ENCODE measurements around the gene PITPNB. TPM values are rescaled to one million over a fixed set of nuclear protein-coding genes. Genes with fewer than 3 reads are reported as not detected.

PITPNB gene
- polyA plus RNA-seq, 4 donors, result 56.2 to 73.4 (median 65.5) TPM

DNA sequence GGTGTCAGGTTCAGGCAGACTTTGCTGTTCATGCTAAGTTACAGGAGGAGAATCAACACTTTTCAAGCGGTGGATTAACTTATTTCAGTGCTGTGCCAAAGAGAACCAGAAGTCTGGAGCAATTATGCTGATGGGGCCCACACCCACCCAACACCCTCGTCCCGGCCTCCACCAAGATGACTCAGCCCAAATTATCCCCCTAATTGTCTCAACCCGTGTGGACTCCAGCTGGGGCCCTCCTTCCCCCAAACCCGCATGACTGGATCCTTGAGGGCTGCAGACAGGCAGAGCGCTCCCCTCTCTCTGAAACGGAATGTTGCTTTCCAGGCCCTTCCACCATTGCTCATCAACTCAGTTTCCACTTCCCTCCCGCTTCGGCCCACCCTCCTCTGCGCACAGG is 82.9 kb downstream of the PITPNB start:
- no peak for DNase-seq (ENCODE audit: low read depth in 4 of 4, low spot score in 3 of 4)

DNA sequence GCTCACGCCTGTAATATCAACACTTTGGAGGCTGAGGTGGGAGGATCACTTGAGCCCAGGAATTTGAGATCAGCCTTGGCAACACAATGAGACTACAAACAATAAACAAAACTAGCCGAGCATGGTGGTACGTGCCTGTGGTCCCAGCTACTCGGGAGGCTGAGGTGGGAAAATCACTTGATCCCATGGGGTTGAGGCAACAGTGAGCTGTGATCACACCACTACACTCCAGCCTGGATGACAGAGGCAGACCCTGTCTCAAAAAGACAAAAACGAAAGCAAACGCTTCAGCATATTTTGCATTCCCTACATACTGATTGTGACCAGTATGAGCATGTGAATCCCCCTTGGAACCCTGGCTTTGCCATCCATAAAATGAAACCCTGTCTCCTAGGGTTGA is 83.6 kb downstream of the PITPNB start:
- no peak for DNase-seq (ENCODE audit: low read depth in 4 of 4, low spot score in 3 of 4)

DNA sequence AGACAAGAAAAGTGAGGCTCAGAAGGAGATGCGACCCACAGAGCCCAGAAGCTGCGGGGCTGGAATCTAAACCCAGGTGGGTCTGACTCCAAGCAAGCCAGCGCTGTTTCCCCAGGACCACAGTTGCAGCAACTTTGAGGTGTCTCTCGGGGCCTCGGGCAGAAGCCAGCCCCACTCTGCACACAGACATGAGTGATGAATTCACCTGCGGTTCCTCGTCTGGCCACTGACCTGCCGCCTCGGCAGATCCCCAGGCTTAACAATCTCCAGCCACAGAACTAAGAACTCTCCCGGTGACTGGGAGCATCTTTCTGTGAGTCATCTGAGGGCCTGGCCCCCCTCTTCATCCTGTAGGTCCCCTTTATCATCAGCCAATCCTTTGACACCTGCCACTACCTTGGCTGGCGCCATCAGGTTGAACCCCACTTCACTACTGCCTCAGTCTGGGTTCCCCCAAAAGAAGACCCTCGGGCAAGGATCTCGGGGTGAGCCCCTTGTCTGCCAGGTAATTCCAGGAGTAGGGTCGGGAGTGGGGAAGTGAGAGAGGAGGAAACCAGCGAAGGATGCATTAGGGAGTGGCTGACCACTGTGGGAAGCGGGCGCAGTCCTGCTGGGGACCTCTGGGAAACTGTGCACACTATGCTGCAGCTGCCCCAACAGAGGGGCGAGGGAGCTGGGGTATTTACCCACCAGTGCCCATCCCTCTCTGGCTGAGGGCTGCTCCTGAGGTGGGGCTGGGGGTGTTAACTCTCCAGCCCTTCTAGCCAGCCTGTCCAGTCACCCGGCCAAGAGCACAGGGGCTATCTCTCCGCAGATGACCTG is 84.5 kb downstream of the PITPNB start:
- no peak for DNase-seq (ENCODE audit: low read depth in 4 of 4, low spot score in 3 of 4)

DNA sequence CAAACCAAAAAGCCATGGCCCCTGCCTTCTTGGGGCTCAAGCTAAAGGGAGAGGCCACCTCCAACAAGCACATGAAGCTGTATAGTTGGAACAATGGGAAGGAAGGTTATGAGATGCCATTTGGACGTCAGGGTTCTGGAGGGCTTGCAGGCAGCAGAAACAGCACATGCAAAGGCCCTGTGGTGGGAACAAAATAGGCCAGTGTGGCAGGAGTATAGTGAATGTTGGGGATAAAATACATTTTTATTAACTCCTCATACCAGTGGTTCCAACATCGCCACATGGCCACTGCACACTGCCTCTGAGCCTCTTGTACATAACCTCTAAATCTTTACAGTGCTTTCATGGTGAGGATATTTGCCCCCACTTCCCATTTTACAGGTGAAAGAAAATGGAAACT is 85.3 kb downstream of the PITPNB start:
- DNase-seq (ENCODE audit: low read depth in 4 of 4, low spot score in 3 of 4), result no peak

DNA sequence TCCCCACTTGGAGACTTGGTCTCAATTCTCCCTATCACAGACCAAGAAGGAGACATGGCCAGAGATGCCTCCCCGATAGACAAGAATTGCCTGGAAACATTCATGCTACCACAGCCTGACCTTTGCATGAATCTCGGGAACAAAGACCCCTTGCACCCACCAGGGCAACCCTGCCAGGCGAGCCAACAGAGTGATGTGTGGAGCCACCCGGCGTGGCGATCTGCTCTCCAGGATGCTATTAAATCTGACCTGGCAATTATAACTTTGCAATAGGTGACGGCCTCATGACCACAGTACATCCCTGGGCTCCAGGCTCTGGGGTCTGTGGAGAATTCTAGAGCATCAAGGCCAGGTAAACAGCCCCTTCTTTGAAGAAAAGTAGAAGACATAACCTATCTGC is 86.5 kb downstream of the PITPNB start:
- no peak for DNase-seq (ENCODE audit: low read depth in 4 of 4, low spot score in 3 of 4)

DNA sequence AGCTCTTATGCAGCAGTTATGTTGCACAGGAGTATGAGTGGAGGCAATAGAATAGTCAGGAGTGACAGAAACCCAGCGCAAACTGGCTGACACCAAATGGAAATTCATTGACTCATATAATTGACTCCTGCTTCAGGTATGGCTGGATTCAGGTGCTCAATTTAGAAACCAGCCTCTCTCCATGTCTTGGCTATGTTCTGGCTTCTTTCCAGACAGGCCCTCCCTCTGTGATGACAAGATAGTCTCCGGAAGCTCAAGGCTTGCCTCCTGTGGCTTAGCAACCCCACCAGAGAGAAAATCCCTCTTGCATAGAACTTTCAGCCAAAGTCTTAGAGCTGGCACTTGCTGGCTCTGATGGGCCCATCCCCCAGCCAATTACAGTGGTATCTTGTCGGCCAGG is 89.4 kb downstream of the PITPNB start:
- no peak for DNase-seq (ENCODE audit: low read depth in 4 of 4, low spot score in 3 of 4)

DNA sequence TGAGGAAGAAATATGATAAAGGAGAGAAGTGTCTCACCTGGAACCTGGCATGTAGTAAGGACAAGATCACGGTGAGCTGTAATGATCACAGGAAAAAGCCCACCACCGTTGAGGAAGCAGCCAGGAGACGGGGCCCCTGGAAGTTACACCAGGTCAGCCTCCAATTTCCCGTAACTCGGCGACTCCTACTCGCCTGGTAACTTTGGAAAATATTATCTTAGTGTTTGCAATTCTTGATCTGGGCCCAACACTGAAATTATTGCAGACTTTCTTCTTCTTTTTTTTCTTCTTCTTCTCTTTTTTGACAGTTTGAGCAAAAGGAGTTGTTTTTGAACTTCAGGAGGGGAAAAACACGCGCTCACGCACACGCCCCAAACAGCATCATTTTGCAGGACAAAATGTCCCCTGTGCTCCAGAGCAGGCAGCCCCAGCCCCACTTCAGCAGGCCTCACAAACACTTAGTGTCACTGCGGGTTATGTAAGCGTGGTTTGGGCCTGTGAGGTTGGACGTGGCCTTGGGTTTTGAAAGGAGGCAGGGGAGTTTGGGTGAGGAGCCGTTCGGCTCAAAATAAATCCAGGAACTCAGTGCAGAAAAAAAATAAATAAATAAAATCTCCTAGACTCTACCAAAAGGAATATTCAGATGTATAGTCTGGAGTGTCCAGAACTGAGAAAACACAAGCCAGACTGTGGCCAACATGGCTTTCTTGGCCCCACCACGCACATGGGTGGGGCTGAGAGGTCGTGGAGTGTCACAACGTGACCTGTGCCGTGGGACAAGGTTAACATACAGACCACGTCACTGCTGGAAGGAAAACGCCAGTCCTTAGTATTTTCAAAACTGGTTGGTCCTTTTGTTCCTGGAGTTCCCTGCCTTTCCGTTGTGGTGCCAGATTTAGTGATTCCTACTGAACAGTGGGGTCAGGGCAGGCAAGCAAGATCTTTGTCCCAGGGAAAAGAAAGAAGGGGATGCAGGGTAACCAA is 91.2 kb downstream of the PITPNB start:
- no peak for DNase-seq (ENCODE audit: low read depth in 4 of 4, low spot score in 3 of 4)

DNA sequence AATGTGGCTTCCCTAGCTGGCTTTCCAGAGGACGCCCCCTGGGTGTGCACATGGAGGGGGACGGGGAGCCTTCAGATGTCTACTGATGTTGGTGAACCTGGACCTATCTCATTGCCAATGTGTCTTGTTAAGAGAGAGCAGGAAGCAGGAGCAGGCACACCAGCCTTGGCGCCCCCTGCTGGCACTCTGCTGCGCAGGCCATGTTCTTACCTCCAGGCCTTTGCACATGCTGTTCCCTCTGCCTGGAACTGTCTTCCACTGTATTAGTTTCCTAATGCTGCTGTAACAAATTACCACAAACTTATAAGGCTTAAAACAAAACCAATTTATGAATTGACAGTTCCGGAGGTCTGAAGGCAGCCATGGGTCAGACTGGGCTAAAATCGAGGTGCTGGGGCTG is 93.9 kb downstream of the PITPNB start:
- no peak for DNase-seq (ENCODE audit: low read depth in 4 of 4, low spot score in 3 of 4)

DNA sequence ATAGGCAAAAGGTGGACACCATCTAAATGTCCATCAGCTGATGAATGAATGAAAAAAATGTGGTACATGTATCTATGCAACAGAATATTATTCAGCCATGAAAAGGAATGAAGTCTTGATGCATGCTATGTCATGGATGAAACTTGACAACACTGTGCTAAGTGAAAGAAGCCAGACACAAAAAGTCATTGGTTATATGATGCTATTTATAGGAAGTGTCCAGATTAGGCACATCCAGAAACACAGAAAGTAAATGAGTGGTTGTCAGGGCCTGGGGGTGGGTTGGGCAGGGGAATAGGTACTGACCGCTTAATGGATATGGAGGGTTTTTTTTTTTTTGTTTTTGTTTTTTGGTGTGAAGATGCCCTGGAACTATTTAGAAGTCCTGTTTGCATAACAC is 95.8 kb downstream of the PITPNB start:
- DNase-seq (ENCODE audit: low read depth in 4 of 4, low spot score in 3 of 4), result no peak

DNA sequence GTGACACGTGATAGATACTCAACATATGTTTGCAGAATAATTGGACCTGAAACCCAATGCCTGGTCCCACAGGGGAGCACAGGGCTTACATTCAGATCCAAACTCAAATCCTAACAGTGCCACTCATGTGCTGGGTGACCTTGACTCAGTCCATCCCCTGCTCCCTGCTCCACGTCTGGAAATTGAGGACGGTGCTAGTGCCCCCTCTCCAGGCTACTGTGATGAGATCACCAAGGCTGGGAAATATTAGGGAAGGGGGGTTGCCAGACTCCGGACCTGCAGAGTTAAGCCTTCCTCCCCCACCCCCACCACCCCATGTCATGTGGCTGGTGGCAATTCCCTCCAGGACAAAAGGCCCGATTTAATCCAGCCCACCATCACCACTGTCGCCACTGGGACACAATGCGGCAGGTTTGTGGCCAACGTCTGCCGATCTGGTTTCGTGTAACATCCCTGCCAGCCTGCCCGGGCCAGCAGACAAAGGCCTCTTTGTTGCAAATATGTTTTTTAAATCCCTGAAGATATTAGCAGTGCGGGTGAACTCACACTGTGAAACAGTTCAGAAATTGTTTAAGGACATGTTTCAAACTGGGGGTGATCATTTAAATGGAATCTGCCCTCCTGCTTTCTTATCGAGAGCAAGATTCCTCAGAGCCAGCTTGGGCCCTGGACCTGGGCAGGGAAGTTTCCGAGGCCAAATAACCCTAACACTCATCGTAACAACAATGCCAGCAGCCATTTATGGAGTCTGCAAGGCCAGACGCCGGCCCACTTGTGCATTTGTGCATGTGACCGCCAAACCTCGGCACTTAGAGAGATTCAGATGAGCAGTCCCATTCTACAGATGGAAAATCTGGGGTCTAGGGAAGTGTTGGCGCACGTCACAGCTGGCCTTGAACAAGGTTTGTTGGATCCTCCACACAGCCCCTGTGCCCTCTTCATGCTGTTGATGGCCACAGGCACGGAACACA is 97.9 kb downstream of the PITPNB start:
- DNase-seq (ENCODE audit: low read depth in 4 of 4, low spot score in 3 of 4), result no peak

DNA sequence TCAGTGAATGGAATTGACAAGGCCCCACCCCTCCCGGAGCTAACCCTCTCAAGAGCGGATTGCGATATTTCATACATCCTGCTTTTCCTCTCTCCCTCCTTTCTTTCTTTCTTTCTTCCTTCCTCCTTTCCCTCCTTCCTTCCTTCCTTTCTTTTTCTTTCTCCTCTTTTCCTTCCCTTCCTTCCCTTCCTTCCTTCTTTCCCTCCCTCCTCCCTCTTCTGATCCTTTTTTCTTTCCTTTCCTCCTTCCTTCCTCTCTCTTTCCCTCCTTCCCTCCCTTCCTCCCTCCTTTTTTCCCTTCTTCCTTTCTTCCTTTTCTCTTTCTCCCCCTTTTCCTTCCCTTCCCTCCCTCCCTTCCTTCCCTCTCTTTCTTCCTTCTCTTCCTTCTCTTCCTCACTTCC is 102.5 kb downstream of the PITPNB start:
- DNase-seq (ENCODE audit: low read depth in 4 of 4, low spot score in 3 of 4), result no peak

DNA sequence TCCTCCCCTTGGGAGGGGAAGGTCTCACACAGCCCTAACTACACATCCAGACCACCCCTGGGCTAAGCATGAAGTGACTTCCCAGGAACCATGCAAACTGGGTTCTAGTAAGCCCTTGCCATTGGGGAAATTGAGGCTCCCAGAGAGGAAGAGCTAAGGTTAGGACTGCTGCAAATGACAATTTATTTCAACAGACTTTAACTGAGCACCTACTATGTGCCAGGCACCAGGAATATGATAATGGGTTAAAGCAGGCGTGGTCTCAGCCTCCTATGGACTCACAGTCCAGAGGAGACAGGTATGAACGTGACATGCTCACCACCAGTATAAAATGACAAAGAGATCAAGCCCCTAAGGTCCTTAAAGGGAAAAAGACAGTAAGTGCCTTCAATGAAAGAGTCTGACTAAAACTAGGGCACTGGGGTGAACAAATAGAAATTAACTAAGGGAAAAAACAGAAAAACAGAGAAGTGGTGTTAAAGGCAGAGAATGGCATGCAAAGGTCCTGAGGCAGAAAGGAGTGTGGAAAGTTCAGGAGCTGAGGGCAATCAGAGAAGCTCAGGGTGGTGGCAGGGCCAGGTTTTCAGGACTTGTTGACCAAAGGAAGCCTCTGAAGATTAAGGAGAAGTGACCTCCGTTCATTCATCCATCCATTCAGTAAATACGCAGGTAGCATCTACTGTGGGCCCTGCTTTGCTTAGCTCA is 103.1 kb downstream of the PITPNB start:
- no peak for DNase-seq (ENCODE audit: low read depth in 4 of 4, low spot score in 3 of 4)

DNA sequence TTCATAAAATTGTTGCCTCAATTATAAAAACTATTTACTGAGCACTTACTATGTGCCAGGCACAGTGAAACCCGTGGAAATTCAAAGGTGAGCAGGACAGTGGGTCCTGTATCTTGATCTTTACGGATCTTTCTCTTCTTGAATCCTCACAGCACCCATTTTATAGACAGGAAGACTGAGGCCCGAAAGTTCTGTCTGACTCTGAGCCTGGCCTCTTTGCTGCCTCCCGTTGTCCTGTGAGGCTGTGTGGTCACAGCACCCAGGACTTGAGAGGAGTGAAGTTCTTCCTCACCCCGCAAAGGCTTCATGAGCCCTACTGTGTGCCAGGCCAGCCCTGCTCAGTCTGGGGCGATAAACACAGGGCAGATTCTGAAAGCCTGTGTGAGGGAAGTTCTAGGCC is 104.1 kb downstream of the PITPNB start:
- no peak for DNase-seq (ENCODE audit: low read depth in 4 of 4, low spot score in 3 of 4)

DNA sequence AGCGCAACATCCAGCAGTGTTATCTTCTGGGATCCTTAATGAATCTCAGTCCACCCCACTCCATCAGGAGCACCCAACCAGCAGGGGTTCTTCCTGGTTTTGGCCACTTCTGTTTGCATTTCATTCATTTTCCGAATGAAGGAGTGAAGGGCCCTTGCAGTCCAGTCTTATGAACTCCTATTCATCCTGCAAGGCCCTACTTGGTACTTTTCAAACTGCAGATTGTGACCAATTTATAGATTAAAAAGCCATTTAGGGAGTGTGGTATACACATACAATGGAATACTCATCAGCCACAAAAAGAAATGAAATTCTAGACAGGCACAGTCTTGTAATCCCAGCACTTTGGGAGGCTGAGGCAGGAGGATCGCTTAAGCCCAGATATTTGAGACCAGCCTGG is 107.3 kb downstream of the PITPNB start:
- DNase-seq (ENCODE audit: low read depth in 4 of 4, low spot score in 3 of 4), result no peak

DNA sequence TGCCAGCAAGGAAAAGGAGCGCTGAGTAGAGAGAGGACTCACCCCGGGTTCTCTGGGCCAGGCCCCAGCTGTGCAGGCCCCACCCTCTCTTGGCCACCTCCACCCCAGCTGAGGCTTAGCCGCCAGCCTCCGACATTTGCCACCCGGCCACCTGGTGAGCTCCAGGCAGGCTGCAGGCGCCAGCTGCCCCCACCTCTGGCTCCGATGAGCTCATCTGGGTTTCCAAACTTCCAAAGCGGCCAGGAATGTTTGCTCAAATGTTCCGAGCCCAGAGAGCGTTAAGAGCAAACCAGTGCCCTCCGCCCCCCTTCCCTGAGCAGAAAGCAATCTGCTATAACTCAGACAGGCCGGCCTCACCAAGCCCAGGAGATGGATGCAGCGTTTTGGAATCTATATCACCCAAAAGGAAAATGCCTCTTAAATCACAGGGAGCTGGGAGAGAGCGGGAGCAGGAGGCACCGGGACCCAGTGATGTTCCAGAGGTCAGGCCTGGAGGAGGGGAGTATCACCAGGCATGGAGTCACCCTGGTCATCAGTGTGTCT is 108.4 kb downstream of the PITPNB start:
- no peak for DNase-seq (ENCODE audit: low read depth in 4 of 4, low spot score in 3 of 4)

DNA sequence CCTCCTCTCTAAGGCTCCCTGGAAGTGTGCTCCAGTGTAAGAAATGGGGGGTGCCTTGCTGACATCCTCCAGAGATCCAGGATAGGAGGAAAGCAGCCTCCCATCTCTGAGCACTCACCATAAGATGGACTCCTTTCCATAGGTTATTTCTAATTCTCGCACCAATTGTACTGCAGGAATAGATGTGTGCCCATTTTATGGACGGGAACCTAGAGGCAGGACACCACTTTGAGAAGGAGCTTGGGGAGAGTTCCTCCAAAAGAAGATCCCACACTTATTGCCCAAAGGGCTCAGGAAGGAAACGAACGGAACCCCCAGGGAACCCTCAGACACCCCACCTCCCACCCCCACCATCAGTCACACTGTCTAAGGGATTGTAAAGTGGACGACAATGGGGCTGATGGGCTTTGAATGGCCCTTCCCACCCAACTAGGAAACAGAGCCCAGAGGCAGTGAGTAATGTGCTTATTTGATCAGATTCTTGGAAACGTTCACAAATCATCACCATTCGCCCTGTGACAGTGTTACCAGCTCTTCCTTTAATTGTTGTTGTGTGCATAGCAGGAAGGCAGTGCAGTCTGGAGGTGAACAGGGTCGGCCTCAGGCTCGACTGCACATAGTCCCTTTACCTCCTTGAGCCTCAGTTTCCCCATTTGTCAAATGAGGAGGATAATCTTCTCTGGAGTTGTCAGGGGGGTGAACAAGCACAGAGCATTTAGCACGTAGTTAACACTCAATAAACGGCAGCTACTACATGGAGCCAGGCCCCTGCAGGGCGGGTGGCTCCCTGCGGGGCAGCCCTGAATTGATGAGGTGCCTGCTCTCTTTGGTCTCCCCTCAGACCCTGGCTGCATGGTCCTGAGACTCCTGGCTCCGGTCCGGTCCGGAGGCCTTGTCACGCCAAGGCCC is 109.1 kb downstream of the PITPNB start:
- no peak for DNase-seq (ENCODE audit: low read depth in 4 of 4, low spot score in 3 of 4)

DNA sequence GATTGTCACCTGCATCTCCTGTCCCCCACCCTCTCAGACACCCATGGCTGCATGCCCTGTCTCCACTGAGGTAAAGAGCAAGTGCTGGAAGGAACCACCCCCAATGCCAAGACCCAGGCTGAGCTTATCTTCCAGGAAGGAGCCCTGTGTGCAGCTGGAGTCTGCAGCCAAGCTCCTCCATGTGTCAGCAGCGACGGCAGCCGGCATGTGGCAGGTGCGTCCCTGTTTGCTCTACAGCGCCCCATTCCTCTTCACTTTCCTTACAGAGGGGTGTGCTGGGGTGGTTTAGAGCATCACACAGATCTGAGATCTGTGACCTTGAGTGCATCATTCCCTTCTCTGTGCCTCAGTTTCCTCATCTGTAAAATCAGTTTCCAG is 109.8 kb downstream of the PITPNB start:
- no peak for DNase-seq (ENCODE audit: low read depth in 4 of 4, low spot score in 3 of 4)

DNA sequence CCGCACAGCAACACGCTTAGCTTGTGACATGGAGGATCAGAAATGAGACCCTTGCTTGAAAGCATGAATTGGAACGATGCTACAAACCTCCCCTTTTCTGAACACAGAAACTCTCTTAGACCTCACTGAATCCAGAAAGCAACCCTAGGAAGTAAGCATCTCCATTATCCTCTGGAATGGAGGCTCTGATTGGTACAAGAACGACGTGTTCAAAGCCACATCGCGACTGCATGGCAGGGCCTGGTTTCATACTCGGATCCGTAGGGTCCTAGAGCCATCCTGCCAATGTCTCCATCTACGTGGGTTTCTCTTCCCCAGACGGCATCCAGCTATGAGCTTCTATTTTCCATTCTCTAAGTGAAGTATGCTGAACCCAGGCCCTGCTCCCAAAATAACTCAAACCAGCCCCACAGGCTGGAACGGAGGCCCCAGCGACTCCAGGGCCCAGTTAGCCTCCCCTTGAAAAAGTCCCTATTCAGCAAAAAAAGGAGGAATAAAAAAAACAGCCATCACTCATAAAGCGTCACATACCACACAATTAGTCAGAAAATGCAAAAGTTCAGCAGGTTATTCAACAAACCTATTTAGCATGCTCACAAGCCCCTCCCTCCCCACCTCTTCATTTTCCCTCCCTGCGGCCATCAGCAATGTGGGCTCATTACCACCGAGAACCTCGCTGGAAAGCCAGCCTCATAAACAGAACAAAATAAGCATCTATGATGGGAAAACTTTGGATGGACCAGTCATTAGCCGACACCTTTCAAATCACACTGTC is 110.4 kb downstream of the PITPNB start:
- no peak for DNase-seq (ENCODE audit: low read depth in 4 of 4, low spot score in 3 of 4)
